ENCODE data around the gene MATN4.
A peak's percentile ranks its signal among the peaks of the same experiment; 100 is the strongest.
"Not testable (repeated sequence)": the region's sequence is repeated elsewhere in the genome, so short reads cannot be mapped to it uniquely, and the experiment has no call there.

Gene MATN4, protein sequence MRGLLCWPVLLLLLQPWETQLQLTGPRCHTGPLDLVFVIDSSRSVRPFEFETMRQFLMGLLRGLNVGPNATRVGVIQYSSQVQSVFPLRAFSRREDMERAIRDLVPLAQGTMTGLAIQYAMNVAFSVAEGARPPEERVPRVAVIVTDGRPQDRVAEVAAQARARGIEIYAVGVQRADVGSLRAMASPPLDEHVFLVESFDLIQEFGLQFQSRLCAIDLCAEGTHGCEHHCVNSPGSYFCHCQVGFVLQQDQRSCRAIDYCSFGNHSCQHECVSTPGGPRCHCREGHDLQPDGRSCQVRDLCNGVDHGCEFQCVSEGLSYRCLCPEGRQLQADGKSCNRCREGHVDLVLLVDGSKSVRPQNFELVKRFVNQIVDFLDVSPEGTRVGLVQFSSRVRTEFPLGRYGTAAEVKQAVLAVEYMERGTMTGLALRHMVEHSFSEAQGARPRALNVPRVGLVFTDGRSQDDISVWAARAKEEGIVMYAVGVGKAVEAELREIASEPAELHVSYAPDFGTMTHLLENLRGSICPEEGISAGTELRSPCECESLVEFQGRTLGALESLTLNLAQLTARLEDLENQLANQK

DNA sequence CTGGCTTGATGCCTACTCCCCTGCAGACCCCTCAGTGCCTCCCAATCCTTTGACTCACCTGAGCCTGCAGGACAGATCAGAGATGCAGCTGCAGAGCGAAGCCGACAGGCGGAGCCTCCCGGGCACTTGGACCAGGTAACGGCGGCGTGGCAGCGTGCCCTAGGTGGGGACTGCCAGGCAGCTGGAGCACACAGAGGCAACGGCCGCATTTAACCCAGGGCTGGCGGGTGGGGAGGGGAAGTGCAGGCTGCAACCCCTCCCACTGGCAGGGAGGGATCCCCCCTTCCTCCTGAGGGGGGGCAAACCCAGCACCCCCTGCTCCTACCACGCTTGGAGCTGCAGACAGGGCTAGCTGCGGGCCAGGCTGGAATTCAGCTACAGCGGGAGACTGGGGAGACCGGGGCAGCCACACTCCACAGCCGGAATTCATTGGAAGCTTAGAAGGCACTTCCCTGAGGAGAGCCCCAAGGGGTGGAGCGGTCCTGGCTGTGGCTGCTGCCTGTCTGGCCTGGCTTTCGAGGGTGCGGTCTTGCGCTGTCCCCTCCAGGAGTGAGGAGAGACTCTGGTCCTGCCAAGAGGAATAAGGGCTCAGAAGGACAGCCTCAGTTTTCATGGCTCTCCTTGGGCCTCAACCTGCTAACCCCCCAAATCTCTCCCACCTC is at the start of gene MATN4:
Gene MATN4 (minus strand): TSS at position 183 of the 662 bp plus-strand sequence. CDS start 2,717 bp downstream, outside the sequence.
- DNase-seq (ENCODE audit: insufficient read length, low spot score), result no peak
- FAIRE-seq, result no peak

DNA sequence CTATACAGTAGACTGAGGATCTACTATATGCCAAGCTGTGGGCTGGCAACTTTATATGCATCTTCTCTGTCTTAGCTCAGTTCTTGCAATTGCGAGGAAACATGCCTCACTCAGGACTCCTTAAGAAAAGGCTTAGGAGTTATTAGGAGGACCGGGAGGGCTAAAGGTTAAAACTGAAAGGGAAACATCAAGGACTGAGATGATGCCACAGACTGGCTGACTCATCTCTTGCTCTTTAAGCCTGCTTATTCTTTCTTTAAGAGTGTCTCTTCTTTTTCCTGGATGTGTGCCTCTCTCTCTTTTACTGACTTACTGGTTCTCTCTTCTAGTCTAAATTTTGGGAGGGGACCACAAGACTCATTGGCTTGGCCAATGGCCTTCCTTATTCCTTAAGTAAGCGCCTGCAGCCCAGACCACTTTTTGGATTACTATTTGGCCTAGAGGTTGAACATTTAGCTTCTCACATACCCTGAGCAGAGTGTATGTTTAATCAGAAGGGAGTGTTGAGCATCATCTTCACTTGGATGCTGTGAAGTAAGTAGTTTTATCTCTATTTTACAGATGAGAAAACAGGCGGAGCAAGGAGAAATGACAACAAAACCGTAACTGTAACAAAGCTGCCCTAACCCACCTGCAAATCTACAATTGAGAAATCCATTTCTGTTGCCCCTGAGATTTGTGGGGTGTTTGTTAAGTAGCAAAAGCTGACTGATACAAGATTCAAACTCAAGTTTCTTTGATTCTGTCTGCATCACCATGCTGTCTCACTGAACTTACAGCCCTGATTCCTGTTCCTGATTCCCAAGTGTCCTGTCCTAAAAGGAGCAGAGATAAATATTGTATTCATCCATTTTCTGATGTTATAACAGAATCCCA is 47.3 kb upstream of the MATN4 start:
- FAIRE-seq (peak; percentile 9), DNase-seq (ENCODE audit: insufficient read length, low spot score) (no peak)

DNA sequence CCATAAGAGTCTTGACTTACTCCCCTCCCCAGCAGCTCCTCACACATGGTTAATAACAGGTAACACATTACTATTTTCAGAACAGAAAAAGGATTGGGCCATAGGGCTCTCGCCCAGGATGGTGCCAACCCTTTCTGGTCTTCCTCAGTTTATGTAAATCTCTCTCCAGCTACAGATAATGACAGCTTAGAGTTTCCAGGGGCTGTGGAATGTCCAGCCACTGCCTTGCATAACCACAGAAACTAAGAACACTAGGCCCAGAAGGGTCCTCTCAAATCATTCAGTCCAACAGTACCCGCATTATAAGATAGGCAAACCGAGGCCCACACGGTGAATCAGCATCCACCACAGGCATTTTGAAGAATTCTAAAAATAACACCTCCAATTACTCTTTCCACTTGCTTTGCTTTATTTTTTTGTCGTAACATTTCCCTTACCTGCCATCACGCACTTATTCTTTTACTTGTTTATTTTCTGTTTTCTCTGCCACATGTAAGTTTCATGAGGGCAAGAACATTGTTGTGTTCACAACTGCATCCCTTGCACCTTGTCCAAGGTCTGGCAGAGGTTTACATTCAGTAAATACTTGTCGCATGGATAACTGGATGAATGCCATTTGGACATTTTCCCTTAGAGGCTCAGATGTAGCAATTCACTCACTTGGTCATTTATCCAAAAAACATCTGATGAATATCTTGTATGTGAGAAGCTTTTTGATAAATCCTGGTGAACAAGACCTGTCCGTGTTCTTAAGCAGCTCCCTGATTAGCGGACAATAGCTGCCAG is 46.5 kb upstream of the MATN4 start:
- peak; percentile 74 for FAIRE-seq

DNA sequence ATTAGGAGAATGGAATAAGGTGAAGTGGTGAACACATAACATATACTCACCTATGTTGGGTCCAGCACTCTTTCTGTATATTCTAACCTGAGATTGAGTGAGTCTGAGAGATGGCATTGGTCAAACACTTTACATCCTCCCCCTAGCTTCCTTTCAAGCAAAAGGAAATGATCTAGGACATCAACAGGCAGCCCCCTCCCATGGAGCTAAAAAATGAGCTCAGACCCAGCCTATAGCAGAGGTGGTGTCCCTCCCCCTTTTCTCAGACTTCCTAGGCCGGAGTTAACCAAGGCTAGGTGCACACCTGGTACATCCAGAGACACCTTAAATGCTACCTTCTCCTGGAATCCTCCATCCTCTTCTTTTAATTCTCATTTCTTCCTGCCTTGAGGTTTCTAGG is 45.6 kb upstream of the MATN4 start:
- DNase-seq (ENCODE audit: insufficient read length, low spot score), result no peak
- no peak for FAIRE-seq

More for the DNA sequence above, 46.5 kb upstream of the MATN4 start:
- DNase-seq (ENCODE audit: insufficient read length, low spot score), result no peak

DNA sequence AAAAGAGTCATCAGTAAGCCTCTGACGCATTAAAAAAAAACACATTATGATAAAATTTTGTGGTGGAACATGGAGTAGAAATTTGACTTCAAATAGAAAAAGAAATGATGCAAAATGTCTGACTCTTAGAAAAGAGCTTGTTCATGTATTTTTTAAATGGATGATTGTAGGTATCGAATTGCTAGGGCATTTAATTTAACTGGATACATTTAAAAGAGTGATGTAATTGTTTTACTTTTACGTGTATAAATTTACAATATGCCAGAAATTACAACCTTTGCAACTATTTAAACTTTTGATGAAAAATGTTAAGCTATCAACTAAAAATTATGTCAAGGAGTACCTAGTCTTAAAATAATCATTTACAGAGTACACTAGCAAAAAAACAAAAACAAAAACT is 44.6 kb upstream of the MATN4 start:
- DNase-seq (ENCODE audit: insufficient read length, low spot score) (no peak), FAIRE-seq (no peak)

DNA sequence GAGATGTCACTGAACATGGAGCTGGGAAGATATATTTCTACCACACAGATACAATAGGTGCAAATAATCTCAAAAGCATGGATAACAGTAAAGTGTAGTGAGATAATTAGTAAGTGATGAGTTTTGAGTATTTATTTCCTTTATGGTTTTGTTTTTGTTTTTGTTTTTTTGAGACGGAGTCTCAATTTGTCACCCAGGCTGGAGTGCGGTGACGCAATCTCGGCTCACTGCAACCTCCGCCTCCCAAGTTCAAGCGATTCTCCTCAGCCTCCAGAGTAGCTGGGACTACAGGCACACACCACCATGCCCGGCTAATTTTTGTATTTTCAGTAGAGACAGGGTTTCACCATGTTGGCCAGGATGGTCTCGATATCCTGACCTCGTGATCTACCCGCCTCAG is 42.7 kb upstream of the MATN4 start:
- not testable (repeated sequence) for DNase-seq (ENCODE audit: insufficient read length, low spot score); FAIRE-seq

DNA sequence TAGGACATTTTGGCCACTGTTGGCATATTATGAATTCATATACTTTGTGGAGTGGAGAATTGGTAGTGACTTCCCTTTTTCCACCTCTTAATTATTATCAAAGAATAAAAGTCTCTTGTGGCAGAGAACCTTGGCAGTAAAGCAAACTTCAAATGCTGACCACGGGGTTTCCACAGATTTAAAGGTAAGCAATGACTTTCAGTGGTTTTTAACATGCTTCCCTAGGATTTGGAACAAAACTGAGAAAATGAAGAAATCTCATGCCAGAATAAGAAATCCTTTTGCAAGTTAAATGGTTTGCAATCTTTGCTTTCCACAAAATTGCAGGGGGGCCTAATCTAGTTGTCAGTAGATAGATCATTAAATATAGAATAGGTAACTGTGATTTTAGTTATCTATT is 42.1 kb upstream of the MATN4 start:
- DNase-seq (ENCODE audit: insufficient read length, low spot score), result no peak
- FAIRE-seq, result no peak

DNA sequence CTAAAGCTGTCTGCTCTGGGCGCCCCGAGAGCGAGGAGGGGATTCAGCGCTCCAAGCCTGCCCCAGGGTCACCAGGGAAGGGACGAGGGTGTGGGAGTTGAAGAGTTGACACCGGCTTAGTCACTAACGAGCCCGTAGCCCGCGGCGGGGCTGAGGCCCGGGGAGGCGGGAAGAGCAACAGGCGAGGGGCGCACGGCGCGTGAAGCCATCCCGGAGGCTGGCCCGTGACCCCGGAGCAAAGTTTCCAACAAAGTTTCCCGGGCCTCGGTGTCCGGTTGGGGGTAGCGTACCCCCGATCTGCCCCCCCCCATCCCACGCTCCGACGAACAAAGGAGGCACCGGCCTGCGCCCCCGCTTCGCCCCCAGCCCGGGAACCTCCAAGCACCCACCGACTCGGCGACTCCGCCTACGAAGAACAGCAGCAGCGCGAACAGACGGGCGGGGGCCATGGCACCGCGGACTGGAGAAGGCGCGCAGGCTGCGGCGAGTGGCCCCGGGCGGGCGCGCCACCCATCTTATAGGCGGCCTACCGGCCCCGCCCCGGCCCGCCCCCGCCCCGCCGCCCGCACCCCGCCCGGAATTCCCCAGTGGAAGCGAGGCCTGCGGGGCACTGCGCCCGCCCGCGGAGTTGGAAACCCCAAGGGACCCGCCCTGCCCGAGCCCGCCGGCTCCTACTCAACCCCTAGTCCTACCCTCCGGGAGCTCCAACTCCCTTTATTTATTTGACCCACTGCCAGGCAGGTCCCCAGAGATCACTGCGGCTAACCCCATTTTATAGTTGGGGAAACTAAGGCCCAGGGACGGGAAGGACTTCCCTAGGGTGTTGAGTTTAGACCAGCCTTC is 40.1 kb upstream of the MATN4 start, which contains the start of gene SDC4:
Gene SDC4 (minus strand): TSS at position 489 of the 843 bp plus-strand sequence. CDS start 40 bp downstream, at position 449.
- peak; percentile 74 for FAIRE-seq
- DNase-seq (ENCODE audit: insufficient read length, low spot score), result peak; percentile 87

DNA sequence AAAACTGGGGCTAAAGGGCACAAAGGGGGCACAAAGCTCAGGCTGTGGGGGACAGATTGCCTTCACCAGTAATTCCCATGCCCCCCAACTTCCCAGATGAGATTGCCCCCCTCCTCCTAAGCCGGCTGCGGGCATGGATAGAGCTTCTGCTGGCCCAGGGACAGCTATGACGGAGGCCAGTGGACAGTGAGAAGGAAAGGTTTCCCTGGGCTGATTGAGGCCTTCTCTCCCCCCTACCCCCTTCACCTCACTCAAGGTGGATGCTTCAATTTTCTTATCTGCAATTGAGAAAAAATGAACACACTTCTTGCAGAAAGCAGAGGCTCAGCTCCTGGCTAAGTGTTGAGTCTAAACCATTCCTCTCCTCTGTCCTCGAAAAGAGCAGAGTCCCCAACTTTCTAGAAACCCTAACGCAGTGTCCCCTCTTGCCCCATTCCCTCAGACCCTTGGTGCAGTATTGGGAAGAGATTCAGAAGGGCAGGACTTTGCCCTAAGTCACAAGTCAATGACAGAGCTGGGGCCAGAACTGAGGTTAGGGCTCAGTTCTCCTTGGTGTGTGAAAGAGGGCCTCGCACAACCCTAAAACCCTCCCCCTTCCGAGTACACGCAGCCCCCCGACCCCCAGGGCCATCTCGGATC is 39.3 kb upstream of the MATN4 start:
- FAIRE-seq (peak; percentile 49), DNase-seq (ENCODE audit: insufficient read length, low spot score) (no peak)

DNA sequence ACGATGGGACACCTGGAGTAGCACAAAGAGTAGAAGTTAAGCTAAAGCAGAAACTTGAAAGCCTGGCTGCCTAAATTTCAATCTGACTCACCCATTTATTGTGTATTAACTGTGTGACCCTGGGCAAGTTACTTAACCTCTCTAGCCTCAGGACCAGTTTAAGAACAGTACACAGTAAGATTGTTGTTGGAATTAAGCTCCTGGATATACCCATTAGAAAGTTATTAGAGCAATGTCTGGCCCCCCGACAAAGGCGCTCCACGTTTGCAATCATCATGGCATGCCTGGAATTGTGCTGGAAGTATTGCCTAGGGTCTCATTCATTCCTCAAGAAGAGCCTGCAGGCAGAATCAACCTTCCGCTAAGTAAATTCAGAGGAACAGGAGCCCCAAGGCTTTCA is 38.8 kb upstream of the MATN4 start:
- no peak for FAIRE-seq

DNA sequence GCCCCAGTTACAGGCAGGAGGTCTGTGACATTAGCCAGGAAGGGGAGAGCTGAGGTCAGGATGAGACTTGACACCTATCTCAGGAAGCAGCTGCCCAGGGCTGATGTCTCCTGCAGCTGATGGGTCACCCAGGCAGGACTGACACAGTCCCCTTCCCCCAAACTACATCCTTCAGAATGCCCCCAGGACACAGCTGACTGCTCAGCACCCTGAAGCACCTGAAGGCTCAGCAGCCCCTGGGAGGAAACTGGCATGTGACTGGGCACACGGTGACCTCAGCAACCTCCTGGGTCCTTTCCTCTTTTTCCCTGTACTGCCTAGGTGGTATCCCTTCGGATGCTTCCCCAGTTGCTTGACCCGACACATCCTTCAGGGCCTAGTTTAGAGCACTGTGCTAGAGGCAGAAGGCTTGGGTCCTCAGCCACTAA is 38.2 kb upstream of the MATN4 start:
- no peak for FAIRE-seq
- DNase-seq (ENCODE audit: insufficient read length, low spot score), result no peak

More for the DNA sequence above, 38.8 kb upstream of the MATN4 start:
- DNase-seq (ENCODE audit: insufficient read length, low spot score), result no peak

DNA sequence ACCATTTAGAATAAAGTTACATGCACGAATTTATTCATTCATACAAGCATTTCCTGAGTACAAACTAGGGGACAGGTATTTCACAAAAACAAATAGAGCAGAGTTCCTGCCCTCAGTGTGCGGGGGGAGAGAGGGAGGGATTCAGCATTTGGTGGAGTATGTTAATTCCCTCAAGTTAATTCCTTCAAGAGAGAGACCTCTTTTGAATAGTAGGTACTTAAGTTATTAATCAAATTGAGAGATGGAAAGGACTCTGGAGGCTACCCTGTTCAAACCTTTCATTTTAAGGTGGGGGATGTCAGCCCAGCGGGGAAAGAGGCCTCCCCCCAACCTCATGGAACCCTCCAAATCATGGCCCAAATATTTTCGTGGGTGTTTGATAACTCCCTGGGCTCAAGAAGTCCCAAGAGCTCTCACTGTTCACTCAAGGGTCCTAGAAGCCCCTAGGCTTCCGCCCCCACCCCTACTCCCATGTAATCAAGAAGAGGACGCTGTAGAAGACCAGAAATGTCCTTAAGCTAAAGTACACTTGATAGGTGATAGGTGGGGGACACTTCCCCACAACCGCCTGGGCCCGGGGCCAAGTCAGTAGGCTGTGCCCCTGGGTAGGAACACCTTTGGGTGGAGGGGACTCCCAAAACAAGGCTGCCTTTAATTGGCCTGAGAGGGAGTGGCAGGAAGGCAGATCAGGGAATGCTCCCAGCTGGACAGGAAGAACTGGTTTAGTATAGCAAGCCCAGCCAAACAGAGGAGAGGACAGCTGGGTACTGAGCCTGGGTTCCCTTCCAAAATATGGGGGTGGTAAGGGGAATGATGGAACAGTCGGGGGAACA is 37.2 kb upstream of the MATN4 start:
- no peak for FAIRE-seq
- no peak for DNase-seq (ENCODE audit: insufficient read length, low spot score)

DNA sequence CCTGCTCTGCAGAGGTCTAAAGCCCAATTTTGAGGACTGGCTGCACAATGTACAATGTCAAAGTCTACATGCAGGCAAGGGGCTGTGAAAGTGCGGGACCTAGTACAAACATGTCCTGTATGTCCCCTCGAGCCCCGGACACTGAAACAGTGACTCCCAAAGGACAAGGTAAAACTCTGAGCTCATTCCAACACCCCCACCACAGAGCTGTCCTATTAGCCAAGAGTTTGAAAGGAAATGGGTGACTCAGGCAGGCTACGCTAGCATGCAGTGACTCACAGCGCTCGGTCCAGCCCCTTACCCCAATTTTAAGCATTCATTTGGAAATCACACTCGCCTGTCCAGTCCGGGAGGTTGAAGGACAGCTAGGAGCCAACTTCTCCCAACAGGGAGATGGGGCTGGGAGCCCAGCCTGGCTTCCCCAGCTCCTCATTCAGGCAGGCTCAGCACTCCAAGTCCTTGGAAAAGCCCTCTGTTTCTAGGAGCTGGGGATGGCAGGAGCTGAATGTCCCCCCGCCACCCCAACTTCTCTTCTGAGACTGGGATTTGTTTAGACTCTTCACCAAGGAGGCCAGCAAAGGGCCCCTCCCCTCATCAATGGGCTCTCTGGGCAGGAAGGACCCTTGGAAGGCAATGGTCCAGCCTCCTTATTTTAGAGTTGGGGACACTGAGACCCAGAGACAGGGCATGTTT is 36.2 kb upstream of the MATN4 start:
- peak; percentile 94 for DNase-seq (ENCODE audit: insufficient read length, low spot score)
- FAIRE-seq, result peak; percentile 94

DNA sequence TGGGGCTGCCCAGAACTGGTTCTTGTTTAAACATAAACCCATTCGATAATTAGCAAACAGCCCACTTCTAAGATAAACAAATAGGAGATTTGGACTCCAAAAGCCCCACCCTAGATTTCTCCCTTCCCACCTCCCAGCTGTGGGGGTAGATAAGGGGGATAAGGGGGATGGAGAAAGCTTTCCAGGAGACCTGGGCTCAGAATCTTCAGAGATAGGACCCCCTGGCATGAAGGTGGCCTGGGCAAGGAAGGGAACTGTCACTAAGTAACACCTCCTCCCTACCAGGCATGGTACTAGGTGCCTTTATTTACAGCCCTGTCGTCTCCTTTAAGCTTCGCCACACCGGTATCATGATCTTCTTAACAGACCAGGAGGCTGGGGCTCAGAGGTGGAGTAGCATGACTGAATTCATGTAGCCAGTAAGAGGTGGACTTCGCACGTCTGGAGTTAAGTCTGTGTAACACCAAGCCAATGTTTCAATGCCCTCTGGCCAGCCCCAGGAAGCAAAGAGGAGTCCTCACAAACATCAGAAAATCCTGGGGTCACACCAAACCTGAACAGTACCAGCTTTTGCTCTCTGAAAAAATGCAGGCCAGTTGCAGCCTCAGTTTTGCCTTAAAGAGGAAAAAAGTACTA is 35.6 kb upstream of the MATN4 start:
- peak; percentile 71 for FAIRE-seq
- no peak for DNase-seq (ENCODE audit: insufficient read length, low spot score)

DNA sequence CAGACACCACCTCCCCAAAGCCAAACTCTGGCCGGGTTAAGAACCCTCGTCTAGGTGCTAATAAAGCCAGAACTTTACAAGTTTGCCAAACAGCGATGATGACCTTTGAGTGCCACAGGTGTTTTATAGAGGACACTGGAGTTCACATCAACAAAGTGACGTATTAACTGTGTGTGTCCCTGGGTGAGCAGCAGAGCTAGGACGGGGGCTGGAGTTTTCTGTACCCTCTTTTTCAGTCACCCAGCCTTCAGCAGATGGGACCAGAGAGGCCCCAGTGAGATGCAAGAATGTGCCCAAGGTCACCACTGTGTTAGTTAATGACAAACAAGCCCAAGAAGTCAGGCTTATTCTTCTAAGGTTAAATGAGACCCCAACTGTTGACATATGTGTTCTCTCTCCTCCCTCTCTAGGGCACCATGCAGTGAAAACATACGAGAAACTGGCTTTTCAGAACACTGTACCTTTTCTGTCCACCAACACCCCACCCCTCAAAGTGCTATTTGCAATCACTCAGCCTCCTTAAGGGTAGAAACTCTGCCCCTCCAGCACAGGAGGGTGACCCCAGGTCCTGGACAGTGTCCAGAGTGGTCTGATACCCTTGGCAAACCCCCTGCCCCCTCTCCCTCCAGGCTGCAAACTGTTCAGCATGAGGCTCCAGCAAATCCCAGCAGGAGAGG is 34.9 kb upstream of the MATN4 start:
- FAIRE-seq (no peak), DNase-seq (ENCODE audit: insufficient read length, low spot score) (no peak)
